SK-N-SH (cell line): ENCODE measurements around the gene BPIFB3. TPM values are rescaled to one million over a fixed set of nuclear protein-coding genes. Genes with fewer than 3 reads are reported as not detected.
"Not testable (repeated sequence)": the region's sequence is repeated elsewhere in the genome, so short reads cannot be mapped to it uniquely, and the experiment has no call there.

Source experiments
- CTCF ChIA-PET: fragments of 300-600, 350-600 bp; formaldehyde crosslinking; extraction: SDS; loops from one replicate; lab custom pipeline; 2021; lab: Yijun Ruan, JAX
- POLR2A ChIA-PET: fragments of 350-600 bp; sonication (Branson Sonifier 250); formaldehyde crosslinking; extraction: SDS; loops from one replicate; lab custom pipeline; 2020; ENCODE audit warnings: antibody characterized with exemption, inconsistent platforms; lab: Yijun Ruan, JAX
- DNase-seq: peaks from one replicate; pipeline ENCODE4 v3.0.0; 2012
- H2AFZ ChIP-seq: fragments of 200-600 bp; sonication (generic); 2 replicates; pipeline ENCODE4 v1.8.1; 2016; ENCODE audit warnings: antibody characterized with exemption, mild to moderate bottlenecking, low read depth
- H3F3A ChIP-seq: fragments of 200-600 bp; sonication (generic); replicated peaks from 2 replicates; pipeline ENCODE3; 2016; ENCODE audit warnings: antibody characterized with exemption, mild to moderate bottlenecking; ENCODE audit not compliant: insufficient read depth
- H3K27ac ChIP-seq, 2 experiments: fragments of 200-500 bp in 1 of 2; fragments of 200-600 bp in 1 of 2; sonication (Bioruptor generic) in 1 of 2; sonication (generic), shearing (Covaris generic) in 1 of 2; 2 replicates each; pipeline versions ENCODE4 v1.5.1 to v1.6.1; 2014 to 2016; ENCODE audit warnings: low read depth in 2 of 2, inconsistent platforms in 1 of 2, low read length in 1 of 2, mild to moderate bottlenecking in 1 of 2, mixed read lengths in 1 of 2
- H3K27me3 ChIP-seq: fragments of 200-600 bp; sonication (generic), shearing (Covaris generic); 2 replicates; pipeline ENCODE4 v1.6.1; 2016; ENCODE audit warnings: mixed run types; ENCODE audit not compliant: insufficient read depth
- H3K36me3 ChIP-seq, 2 experiments: fragments of 200-500 bp in 1 of 2; fragments of 200-600 bp in 1 of 2; sonication (Bioruptor generic) in 1 of 2; sonication (generic) in 1 of 2; replicated peaks in 1 of 2; 2 replicates each; pipeline versions ENCODE3 to v1.5.1; 2014 to 2016; ENCODE audit warnings: low read length in 1 of 2, mild to moderate bottlenecking in 1 of 2; ENCODE audit not compliant: insufficient read depth in 2 of 2, control insufficient read depth in 1 of 2
- H3K4me1 ChIP-seq, 2 experiments: fragments of 200-500 bp in 1 of 2; fragments of 200-600 bp in 1 of 2; sonication (Bioruptor generic) in 1 of 2; sonication (generic), shearing (Covaris generic) in 1 of 2; 2 replicates each; pipeline versions ENCODE4 v1.5.1 to v1.6.1; 2014 to 2016; ENCODE audit warnings: low read depth in 1 of 2, low read length in 1 of 2, mixed run types in 1 of 2; ENCODE audit not compliant: insufficient read depth in 2 of 2, control insufficient read depth in 1 of 2
- H3K4me2 ChIP-seq: fragments of 200-600 bp; sonication (generic), shearing (Covaris generic); 2 replicates; pipeline ENCODE4 v1.6.1; 2017; ENCODE audit warnings: mixed run types
- H3K4me3 ChIP-seq, 2 experiments: fragments of 200-500 bp in 1 of 2; fragments of 200-600 bp in 1 of 2; sonication (Bioruptor generic) in 1 of 2; sonication (generic), shearing (Covaris generic) in 1 of 2; 2 replicates each; pipeline versions ENCODE4 v1.5.1 to v1.8.1; 2014 to 2016; ENCODE audit warnings: low read depth in 2 of 2, inconsistent platforms in 1 of 2, low read length in 1 of 2, mild to moderate bottlenecking in 1 of 2, mixed read lengths in 1 of 2, moderate library complexity in 1 of 2
- H3K79me2 ChIP-seq: fragments of 200-600 bp; sonication (generic); 2 replicates; pipeline ENCODE4 v1.8.1; 2017; ENCODE audit warnings: mild to moderate bottlenecking; ENCODE audit not compliant: insufficient read depth
- H3K9ac ChIP-seq: fragments of 200-600 bp; sonication (generic); 2 replicates; pipeline ENCODE4 v1.6.1; 2017; ENCODE audit warnings: mixed run types
- H3K9me2 ChIP-seq: fragments of 200-600 bp; sonication (generic); 2 replicates; pipeline ENCODE4 v1.6.1; 2017; ENCODE audit warnings: mixed run types
- H3K9me3 ChIP-seq: fragments of 200-600 bp; sonication (generic); 2 replicates; pipeline ENCODE4 v1.6.1; 2017; ENCODE audit warnings: mixed run types, mild to moderate bottlenecking, moderate library complexity
- H4K20me1 ChIP-seq: fragments of 200-600 bp; sonication (generic); 2 replicates; pipeline ENCODE4 v1.6.1; 2017; ENCODE audit warnings: mild to moderate bottlenecking, mixed run types; ENCODE audit not compliant: insufficient read depth
- EP300 ChIP-seq, 2 experiments: IDR thresholded peaks; 2 replicates each; pipeline versions ENCODE4 v1.4.0 to v1.6.1; 2012; ENCODE audit warnings: borderline replicate concordance in 1 of 2, low read depth in 1 of 2, low read length in 1 of 2
- FOXJ3 ChIP-seq: sonication (generic); formaldehyde crosslinking; IDR thresholded peaks from 2 replicates; pipeline ENCODE4 v1.5.1; 2020; ENCODE audit warnings: mild to moderate bottlenecking, missing genetic modification reagents
- GABPA ChIP-seq: IDR thresholded peaks from 2 replicates; pipeline ENCODE4 v1.4.0; 2012; ENCODE audit warnings: low read depth, mild to moderate bottlenecking
- GATA2 ChIP-seq: sonication (generic); formaldehyde crosslinking; IDR thresholded peaks from 2 replicates; pipeline ENCODE4 v1.5.0; 2020; ENCODE audit warnings: mild to moderate bottlenecking, missing genetic modification reagents
- RXRA ChIP-seq: IDR thresholded peaks from 2 replicates; pipeline ENCODE4 v1.4.0; 2012; ENCODE audit warnings: low read depth, mild to moderate bottlenecking, borderline replicate concordance
- TAF1 ChIP-seq: IDR thresholded peaks from 2 replicates; pipeline ENCODE4 v1.6.1; 2012; ENCODE audit warnings: low read depth, mild to moderate bottlenecking, low read length, moderate library complexity, borderline replicate concordance
- TEAD4 ChIP-seq: IDR thresholded peaks from 2 replicates; pipeline ENCODE4 v1.4.0; 2012; ENCODE audit warnings: mild to moderate bottlenecking, borderline replicate concordance; ENCODE audit not compliant: insufficient read depth
- WGBS: methylation state at CpG from one replicate; pipeline ENCODE4 v1.1.6; 2017; ENCODE audit warnings: low lambda C conversion rate; 5-methylcytosine and 5-hydroxymethylcytosine counted together
- polyA plus RNA-seq, 3 experiments: library from polyadenylated mRNA; depleted of rRNA; stranded (reverse); fragments of >200 nt; gene quantifications; 2 replicates each; pipeline ENCODE4 v1.2.3, GENCODE V29; 2012
- TF ChIP-seq, protein P1 (sequence below): IDR thresholded peaks from 2 replicates; pipeline ENCODE4; 2012
- TF ChIP-seq, protein P2 (sequence below): IDR thresholded peaks from 2 replicates; pipeline ENCODE4 v1.6.1; 2012; ENCODE audit warnings: mild to moderate bottlenecking, low read depth, low read length, moderate library complexity

Gene BPIFB3
- polyA plus RNA-seq, 1 of the 3 experiments (the other 2 are of a cell fraction): not detected

- DNase-seq: no peak
- Histone ChIP-seq H3K4me2 (no peak overlapping the region), H3K27ac (no peak overlapping the region), H3F3A (no peaks in the 10 kb centered on the region), H3K79me2 (no peaks in the 10 kb centered on the region), H3K36me3 (no peaks in the 10 kb centered on the region), H3K4me3 (no peak overlapping the region), H3K4me1 (no peaks in the 10 kb centered on the region)
- POLR2A ChIA-PET: no interaction called here
- 5% methylated on average over 3 of the region's 3 CpGs for WGBS
- CTCF ChIA-PET: interaction anchor here (0.7 kb wide), 1 partner anchor 147 kb away, joined by 3 read pairs; no protein-coding TSS in a partner anchor
- TF ChIP-seq FOXJ3 (CRISPR knock-in tag): no peak
- TF ChIP-seq GABPA: no peak
- no peak for TF ChIP-seq RXRA
- no peak for TF ChIP-seq TEAD4
- TF ChIP-seq TAF1: no peak
- TF ChIP-seq, protein P1, sequence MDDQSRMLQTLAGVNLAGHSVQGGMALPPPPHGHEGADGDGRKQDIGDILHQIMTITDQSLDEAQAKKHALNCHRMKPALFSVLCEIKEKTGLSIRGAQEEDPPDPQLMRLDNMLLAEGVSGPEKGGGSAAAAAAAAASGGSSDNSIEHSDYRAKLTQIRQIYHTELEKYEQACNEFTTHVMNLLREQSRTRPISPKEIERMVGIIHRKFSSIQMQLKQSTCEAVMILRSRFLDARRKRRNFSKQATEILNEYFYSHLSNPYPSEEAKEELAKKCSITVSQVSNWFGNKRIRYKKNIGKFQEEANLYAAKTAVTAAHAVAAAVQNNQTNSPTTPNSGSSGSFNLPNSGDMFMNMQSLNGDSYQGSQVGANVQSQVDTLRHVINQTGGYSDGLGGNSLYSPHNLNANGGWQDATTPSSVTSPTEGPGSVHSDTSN: no peak
- no peak for TF ChIP-seq EP300 (IDR thresholded peaks at IDR 0.05; ENCODE audit: borderline replicate concordance in 1 of 2, low read depth in 1 of 2, low read length in 1 of 2)
- TF ChIP-seq, protein P2, sequence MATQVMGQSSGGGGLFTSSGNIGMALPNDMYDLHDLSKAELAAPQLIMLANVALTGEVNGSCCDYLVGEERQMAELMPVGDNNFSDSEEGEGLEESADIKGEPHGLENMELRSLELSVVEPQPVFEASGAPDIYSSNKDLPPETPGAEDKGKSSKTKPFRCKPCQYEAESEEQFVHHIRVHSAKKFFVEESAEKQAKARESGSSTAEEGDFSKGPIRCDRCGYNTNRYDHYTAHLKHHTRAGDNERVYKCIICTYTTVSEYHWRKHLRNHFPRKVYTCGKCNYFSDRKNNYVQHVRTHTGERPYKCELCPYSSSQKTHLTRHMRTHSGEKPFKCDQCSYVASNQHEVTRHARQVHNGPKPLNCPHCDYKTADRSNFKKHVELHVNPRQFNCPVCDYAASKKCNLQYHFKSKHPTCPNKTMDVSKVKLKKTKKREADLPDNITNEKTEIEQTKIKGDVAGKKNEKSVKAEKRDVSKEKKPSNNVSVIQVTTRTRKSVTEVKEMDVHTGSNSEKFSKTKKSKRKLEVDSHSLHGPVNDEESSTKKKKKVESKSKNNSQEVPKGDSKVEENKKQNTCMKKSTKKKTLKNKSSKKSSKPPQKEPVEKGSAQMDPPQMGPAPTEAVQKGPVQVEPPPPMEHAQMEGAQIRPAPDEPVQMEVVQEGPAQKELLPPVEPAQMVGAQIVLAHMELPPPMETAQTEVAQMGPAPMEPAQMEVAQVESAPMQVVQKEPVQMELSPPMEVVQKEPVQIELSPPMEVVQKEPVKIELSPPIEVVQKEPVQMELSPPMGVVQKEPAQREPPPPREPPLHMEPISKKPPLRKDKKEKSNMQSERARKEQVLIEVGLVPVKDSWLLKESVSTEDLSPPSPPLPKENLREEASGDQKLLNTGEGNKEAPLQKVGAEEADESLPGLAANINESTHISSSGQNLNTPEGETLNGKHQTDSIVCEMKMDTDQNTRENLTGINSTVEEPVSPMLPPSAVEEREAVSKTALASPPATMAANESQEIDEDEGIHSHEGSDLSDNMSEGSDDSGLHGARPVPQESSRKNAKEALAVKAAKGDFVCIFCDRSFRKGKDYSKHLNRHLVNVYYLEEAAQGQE: no peak
- TF ChIP-seq GATA2: no peak
- TF ChIP-seq, all 33 proteins: peak for 0
- H3K27me3 ChIP-seq: no peaks in the 10 kb centered on the region; the same call in 1 of the 2 replicates
- H2AFZ ChIP-seq: no peak overlapping the region
- H3K9me2 ChIP-seq: no peaks in the 10 kb centered on the region
- H3K9ac ChIP-seq: no peak overlapping the region
- H4K20me1 ChIP-seq: no peaks in the 10 kb centered on the region
- H3K9me3 ChIP-seq: no peaks in the 10 kb centered on the region
Observed at GRCh38 chr20:33120934-33121333, 67.2 kb downstream of the BPIFB3 start.

DNA sequence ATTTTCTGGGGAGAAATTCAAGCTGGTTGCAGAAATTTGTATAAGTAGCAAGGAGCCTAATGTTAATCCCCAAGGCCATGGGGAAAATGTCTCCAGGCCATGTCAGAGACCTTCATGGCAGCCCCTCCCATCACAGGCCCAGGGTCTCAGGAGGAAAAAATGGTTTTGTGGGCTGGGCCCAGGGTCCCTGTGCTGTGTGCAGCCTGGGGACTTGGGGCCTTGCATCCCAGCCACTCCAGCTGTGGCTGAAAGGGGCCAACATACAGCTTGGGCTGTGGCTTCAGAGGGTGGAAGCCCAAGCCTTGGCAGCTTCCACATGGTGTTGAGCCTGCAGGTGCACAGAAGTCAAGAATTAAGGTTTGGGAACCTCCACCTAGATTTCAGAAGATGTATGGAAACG lies 68.6 kb downstream of the BPIFB3 start:
- CTCF ChIA-PET: interaction anchor here (1.0 to 1.1 kb wide), 2 partner anchors 10 to 26 kb away, joined by 3 read pairs; no protein-coding TSS in a partner anchor
- H3K4me2 ChIP-seq, POLR2A ChIA-PET, H3K9me3 ChIP-seq, H3K27me3 ChIP-seq, H3K9me2 ChIP-seq, H3K79me2 ChIP-seq, H3K36me3 ChIP-seq, H2AFZ ChIP-seq, H3K9ac ChIP-seq, DNase-seq, H3K4me3 ChIP-seq, H3F3A ChIP-seq, H3K27ac ChIP-seq, H3K4me1 ChIP-seq, H4K20me1 ChIP-seq: not testable (repeated sequence)
- 0% methylated on average over 1 of the region's 1 CpG for WGBS

Other genes starting within 250 kb of the BPIFB3 start
- gene MAPRE1, start 233.9 kb upstream of the BPIFB3 start, polyA plus RNA-seq (2012; rRNA removed): 47.2 and 54.2 TPM in 2 replicates
- gene EFCAB8, start 195.0 kb upstream of the BPIFB3 start, polyA plus RNA-seq (2012; rRNA removed): not detected in 2 replicates
- not detected in 2 replicates for gene SUN5, start 49.5 kb upstream of the BPIFB3 start, polyA plus RNA-seq (2012; rRNA removed)
- not detected in 2 replicates for gene BPIFB2, start 46.2 kb upstream of the BPIFB3 start, polyA plus RNA-seq (2012; rRNA removed)
- gene BPIFB6, start 22.3 kb upstream of the BPIFB3 start, polyA plus RNA-seq (2012; rRNA removed): not detected in 2 replicates
- gene BPIFB4, start 25.7 kb downstream of the BPIFB3 start, polyA plus RNA-seq (2012; rRNA removed): not detected in 2 replicates
- gene BPIFA2, start 114.3 kb downstream of the BPIFB3 start, polyA plus RNA-seq (2012; rRNA removed): not detected in 2 replicates
- not detected in 2 replicates for gene BPIFA3, start 163.4 kb downstream of the BPIFB3 start, polyA plus RNA-seq (2012; rRNA removed)
- not detected in 2 replicates for gene BPIFA1, start 182.1 kb downstream of the BPIFB3 start, polyA plus RNA-seq (2012; rRNA removed)
- not detected in 2 replicates for gene BPIFB1, start 229.3 kb downstream of the BPIFB3 start, polyA plus RNA-seq (2012; rRNA removed)